Measurements from ENCODE around the gene ARHGAP35. TPM values are rescaled to one million over a fixed set of nuclear protein-coding genes. Genes with fewer than 3 reads are reported as not detected.

The ARHGAP35 gene
- total and polyA plus RNA-seq, 2 donors (not counting 3 experiments of a cell fraction or from before 2014, with no cell fraction given) = 25.7 to 51.3 TPM

GRCh38 chr19:46906221-46906620, 45.4 kb downstream of the ARHGAP35 start:
- TF ChIP-seq JUN (IDR thresholded peaks at IDR 0.05; ENCODE audit: borderline replicate concordance, insufficient read depth, insufficient read length, low read depth) = no peak
- TF ChIP-seq EZH2 (IDR thresholded peaks at IDR 0.05; ENCODE audit: borderline replicate concordance, low read depth, low read length, severe bottlenecking) = no peak
- TF ChIP-seq POLR2AphosphoS5 (IDR thresholded peaks at IDR 0.05; ENCODE audit: insufficient read depth, low read depth, low read length) = no peak
- no peak for TF ChIP-seq CTCF (IDR thresholded peaks at IDR 0.05; ENCODE audit: extremely low read depth in 1 of 2, insufficient read depth in 1 of 2, low read depth in 1 of 2, low read length in 2 of 2)
- TF ChIP-seq FOS (IDR thresholded peaks at IDR 0.05; ENCODE audit: borderline replicate concordance, insufficient read depth, low read length) = no peak
- no peak for TF ChIP-seq MYC (IDR thresholded peaks at IDR 0.05; ENCODE audit: low read depth, low read length)
- TF ChIP-seq GATA2 (IDR thresholded peaks at IDR 0.05; ENCODE audit: insufficient read depth, insufficient read length, low read depth, low read length) = no peak
- TF ChIP-seq MAX (IDR thresholded peaks at IDR 0.05; ENCODE audit: insufficient read depth, insufficient read length) = no peak
- TF ChIP-seq POLR2A (IDR thresholded peaks at IDR 0.05; ENCODE audit: low read depth, low read length) = no peak
- Histone ChIP-seq H3K27ac (ENCODE audit: insufficient read depth, low read depth, low read length) (no peak overlapping the region), H3K36me3 (ENCODE audit: control insufficient read depth in 2 of 2, extremely low read depth in 1 of 2, insufficient read depth in 2 of 2, low read length in 2 of 2) (no peaks in the 10 kb centered on the region), H3K4me1 (ENCODE audit: control insufficient read depth, extremely low read depth, insufficient read depth, low read length) (peaks cover 30% of the 10 kb centered on the region), H3K79me2 (ENCODE audit: control insufficient read depth, insufficient read depth, low read length) (peaks cover 28% of the 10 kb centered on the region), H2AFZ (ENCODE audit: low read depth, low read length) (no peak overlapping the region), H3K9me3 (replicated peaks; ENCODE audit: control insufficient read depth, insufficient read depth, low read length) (no peaks in the 10 kb centered on the region), H3K4me2 (ENCODE audit: insufficient read depth, low read length) (no peak overlapping the region), H3K27me3 (ENCODE audit: control insufficient read depth in 2 of 2, insufficient read depth in 2 of 2, low read length in 2 of 2) (no peaks in the 10 kb centered on the region), H3K9me1 (replicated peaks; ENCODE audit: control insufficient read depth, extremely low read depth, insufficient read depth, low read length) (no peaks in the 10 kb centered on the region), H3K9ac (replicated peaks; ENCODE audit: extremely low read depth, insufficient read depth, low read length) (no peak overlapping the region), H4K20me1 (replicated peaks; ENCODE audit: control insufficient read depth, extremely low read depth, insufficient read depth, low read length) (peaks cover 8% of the 10 kb centered on the region), H3K4me3 (replicated peaks in 1 of 3; ENCODE audit: insufficient read depth in 1 of 3, low read depth in 1 of 3, low read length in 3 of 3) (no peak overlapping the region)
- CTCF ChIA-PET = interaction anchor here (0.6 to 0.9 kb wide), 2 partner anchors 9 to 10 kb away, joined by 4 read pairs; no protein-coding TSS in a partner anchor
- dilution Hi-C loops (cut with MboI; ENCODE audit: extremely low pct_ligation_motif_present, low sequenced_read_pairs) = no loop called here
- intact Hi-C loops (cut with micrococcal nuclease) = no loop called here
- no TSS peak for BruUV-seq (replicated peaks)
- FAIRE-seq (no peak), DNase-seq (ENCODE audit: low read depth, low spot score) (no peak)
- POLR2A ChIA-PET = no interaction called here
